Stimulated activated CD8-positive, alpha-beta memory T cell treated with anti-CD3 and anti-CD28 coated beads, Interleukin-15, amount 100 ng/mL, for 24 hours (primary cell): ENCODE measurements around the gene LRRC43.
"Not testable (repeated sequence)": the region's sequence is repeated elsewhere in the genome, so short reads cannot be mapped to it uniquely, and the experiment has no call there.

Experiments used
- DNase-seq: peaks from one replicate; pipeline ENCODE4 v3.0.0-alpha.2; 2020; ENCODE audit warnings: low read depth

Gene LRRC43

DNA sequence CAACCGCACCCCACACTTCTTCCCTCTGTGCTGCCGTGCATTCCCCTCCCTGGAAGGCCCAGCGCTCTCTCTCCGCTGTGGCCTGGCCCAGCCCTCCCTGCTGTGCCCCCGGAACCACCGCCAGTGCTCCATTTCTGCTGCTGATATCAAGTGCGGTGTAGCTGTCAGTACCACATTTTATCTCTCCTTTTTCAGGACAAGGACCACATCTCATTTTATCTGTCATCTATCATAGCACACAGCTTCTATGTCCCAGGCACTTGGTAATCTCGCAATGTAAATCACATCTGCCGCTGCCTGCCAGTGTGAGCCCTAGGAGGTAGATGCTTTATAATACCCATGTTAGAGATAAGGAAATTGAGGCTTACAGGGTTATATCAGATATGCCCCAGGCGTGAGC, 27.2 kb upstream of the LRRC43 start:
- DNase-seq = no peak

GRCh38 chr12:122158700-122159285, 24.1 kb upstream of the LRRC43 start:
- no peak for DNase-seq

GRCh38 chr12:122159882-122160281, 23.0 kb upstream of the LRRC43 start:
- no peak for DNase-seq

DNA sequence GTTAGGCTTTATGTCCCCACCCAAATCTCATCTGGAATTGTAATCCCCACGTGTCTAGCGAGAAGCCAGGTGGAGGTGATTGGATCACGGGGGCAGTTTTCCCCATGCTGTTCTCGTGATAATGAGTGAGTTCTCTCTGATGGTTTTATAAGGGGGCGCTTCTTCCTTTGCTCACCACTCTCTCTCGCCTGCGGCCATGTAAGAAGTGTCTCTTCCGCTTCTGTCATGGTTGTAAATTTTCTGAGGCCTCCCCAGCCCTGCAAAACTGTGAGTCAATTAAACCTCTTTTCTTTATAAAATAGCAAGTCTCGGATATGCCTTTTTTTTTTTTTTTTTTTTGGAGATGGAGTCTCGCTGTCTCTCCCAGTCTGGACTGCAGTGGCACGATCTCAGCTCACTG, 22.2 kb upstream of the LRRC43 start:
- DNase-seq = no peak

DNA sequence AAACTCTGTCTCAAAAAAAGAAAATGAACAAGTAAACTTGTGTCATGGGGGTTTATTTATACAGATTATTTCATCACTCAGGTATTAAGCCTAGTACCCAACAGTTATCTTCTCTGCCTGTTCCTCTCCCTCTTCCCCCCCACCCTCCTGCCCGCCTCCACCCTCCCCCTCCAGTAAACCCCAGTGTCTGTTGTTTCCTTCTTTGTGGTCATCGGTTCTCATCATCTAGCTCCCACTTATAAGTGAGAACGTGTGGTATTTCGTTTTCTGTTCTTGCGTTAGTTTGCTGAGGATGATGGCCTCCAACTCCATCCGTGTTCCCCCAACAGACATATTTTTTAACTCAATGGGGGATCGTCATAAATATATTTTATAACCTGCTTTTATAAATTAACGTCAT, 21.2 kb upstream of the LRRC43 start:
- DNase-seq = no peak

DNA sequence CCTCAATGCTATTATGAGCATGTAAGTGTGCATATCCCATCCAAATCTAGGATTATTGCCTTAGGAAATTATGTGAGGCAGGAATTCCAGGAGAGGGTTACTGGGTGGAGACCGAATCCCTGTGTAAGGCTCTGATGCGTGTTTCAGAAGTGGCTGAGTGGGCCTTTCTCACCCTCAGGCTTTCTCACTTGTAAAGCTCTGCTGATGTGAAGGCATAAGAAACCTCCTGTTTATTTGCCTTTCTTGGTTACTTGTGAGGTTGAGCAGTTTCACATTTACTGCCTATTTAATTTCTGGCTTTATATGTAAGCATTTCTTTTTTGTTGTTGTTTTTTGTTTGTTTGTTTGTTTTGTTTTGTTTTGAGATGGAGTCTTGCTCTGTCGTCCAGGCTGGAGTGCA, 19.9 kb upstream of the LRRC43 start:
- no peak for DNase-seq

DNA sequence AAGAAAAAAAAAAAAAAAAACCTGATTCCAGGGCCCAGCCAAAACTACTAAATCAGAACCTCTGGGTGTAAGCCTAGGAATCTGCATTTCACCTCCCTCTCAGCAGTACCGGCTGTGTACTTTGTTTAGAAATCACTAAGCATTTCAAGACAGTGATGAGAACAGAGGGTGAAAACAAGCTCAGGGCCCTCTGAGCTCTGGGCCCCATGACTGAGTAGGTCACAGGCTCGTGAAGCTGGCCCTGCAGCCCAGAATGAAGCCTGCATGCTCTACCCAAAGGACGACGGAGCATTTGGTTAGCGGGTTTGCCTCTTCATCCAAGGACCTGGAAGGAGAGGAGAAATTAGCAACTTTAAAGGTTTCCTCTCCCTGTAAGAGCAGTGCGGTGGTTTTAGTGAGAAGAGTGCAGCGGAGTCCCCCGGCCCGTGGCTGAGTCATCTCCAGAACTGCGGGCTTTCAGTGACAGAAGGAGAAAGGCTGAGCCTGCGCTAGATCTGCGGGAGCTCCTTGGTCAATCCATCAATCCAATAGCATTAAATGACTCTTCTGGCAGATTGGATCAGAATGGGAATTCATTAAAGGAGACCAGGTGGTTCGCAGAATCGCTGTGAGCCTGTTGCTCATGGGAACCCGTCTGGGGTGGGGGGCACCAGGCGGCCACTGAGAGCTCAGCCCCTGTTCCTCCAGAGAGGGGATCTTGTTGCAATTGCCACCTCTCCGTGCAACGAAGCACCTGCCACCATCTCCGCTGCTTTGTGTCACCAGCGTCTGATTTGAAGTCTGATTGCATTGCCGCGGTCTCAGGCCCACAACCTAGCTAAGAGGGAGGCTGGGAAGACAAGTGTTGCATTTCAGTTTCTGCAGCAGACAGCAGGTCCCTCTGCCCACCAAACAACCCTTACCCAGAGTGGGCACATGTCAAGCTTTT, 16.2 kb upstream of the LRRC43 start:
- no peak for DNase-seq

DNA sequence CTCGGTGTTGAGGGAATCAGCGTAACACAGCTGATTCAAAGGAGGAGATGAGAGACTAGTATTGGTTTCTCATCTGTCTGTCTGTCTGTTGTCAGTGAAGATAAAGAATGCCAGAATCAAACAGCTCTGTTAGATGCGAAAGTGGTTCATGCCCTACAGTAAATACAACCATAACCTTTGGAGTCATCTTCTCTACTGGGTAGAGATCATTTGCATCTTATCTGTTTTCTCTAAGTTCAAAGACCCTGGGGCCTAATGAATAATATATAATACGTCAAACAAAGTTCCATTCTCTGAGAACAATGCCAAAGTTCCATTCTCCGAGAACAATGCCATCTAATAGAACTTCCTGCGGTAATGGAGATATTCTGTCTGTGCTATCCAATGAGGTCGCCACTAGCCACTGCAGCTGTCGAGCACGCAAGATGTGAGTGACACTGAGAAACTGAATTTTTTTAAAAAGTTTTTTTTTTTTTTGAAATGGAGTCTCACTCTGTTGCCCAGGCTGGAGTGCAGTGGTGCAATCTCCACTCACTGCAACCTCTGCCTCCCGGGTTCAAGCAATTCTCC, 15.5 kb upstream of the LRRC43 start:
- DNase-seq = no peak

GRCh38 chr12:122168492-122168891, 14.4 kb upstream of the LRRC43 start:
- no peak for DNase-seq

GRCh38 chr12:122171399-122171798, 11.5 kb upstream of the LRRC43 start:
- DNase-seq = no peak

- no peak for DNase-seq
These were observed 10.5 kb upstream of the LRRC43 start for GRCh38 chr12:122172262-122172939.

- DNase-seq = no peak
These were observed 8.6 kb upstream of the LRRC43 start, which contains the start of gene IL31 for GRCh38 chr12:122174155-122174845. IL31 (minus strand) TSS chr12:122174221; CDS start chr12:122174172, 49 bp downstream.

DNA sequence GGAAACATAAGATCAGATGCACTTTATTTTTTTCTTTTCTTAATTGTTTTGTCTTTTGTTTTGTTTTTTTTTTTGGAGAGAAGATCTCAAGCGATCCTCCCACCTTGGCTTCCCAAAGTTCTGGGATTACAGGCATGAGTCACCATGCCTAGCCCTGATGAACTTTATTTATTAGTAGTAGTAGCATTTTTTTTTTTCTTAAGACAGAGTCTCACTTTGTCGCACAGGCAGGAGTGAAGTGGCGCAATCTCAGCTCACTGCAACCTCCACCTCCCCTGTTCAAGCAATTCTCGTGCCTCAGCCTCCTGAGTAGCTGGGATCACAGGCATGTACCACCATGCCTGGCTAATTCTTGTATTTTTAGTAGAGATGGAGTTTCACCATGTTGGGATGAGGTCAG, 6.5 kb upstream of the LRRC43 start:
- not testable (repeated sequence) for DNase-seq

- no peak for DNase-seq
These were observed 641 bp downstream of the LRRC43 start for GRCh38 chr12:122183588-122183940.

DNA sequence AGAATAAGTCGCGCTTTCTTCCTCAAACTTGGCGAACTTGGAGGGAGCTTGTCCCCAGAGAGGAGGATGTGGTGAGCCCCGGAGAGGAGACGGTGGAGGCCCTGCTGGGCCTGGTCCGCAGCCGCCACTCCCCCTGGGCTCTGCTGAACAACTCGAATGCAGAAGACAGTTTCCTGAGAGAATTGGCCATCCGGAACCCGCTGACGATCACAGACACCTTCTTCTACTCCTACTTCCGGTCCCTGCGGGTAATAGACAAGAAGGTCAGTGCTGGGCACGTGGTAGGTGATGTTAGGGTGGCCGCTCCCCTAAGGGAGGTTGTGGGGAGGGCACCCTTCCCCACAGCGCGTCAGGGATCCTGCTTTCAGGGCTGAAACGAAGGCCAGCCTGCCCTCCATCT, 1.6 kb downstream of the LRRC43 start:
- no peak for DNase-seq

- no peak for DNase-seq
These were observed 2.2 kb downstream of the LRRC43 start for GRCh38 chr12:122185079-122185478.

GRCh38 chr12:122185494-122186082, 2.7 kb downstream of the LRRC43 start:
- no peak for DNase-seq

DNA sequence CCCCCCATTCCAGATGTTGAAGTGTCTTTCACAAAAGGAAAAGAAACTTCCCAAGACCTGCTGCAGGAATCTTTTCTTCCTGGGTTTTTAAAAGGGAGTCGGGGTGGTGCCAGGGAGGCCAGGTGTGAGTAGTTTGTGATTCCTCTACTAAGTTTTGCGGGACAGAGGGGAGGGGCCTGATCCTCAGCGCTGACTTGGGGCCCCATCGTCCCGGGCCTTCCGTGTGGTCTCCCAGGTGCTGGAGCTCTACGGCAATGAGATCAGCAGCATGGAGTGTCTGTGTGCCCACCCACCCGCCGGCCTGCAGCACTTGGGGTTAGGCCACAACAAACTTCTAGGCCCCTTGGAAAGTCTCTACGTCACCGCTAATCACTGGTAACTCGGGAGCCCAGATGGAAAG, 4.5 kb downstream of the LRRC43 start:
- no peak for DNase-seq

- DNase-seq = no peak
These were observed 6.9 kb downstream of the LRRC43 start for GRCh38 chr12:122189626-122190475.

DNA sequence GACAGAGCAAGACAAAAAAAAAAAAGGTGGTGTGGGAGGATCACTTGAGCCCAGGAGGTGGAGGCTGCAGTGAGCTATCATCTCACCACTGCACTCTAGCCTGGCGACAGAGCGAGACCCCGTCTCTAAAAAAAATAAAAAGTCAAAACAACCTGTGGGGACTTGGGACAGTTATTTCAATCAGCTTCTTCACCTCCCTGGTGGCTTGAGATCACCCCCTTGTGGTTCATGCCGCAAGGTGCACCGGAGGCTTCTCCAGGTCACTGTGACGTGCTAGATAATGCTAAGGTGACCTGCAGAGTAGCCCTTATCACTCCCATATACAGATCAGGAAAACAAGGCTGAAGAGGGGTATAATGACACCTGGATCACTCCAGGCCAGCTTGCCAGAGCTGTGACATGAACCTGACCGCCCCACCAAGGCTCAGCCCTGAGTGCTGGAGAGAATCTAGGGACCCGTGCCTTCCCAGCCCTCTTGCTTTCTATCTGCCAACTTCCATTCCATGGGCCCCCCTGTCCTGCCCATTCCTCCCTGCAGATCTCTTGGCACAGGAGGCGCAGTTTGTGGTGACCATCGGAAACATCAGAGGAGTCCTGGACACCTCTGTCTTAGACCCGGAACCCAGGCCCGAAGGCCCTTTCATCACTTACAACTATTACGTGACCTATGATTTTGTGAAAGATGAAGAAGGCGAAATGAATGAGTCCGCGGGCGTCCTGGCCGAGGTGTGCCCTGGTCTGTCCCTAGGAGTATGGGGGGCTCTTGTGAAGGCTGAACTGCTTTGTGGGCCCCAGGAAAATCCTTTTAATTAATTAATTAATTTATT, 8.1 kb downstream of the LRRC43 start:
- DNase-seq = no peak
